Activated T-helper 17 cell treated with anti-CD3 and anti-CD28 coated beads, Interleukin-2, amount 50 U/mL, for 72 hours (primary cell): ENCODE measurements around the gene VAMP3. TPM values are rescaled to one million over a fixed set of nuclear protein-coding genes. Genes with fewer than 3 reads are reported as not detected.

Experiments used
- ATAC-seq: fragments of 150-1000 bp; cut with Tn5 transposase; replicated peaks from 2 replicates; pipeline ENCODE4 v1.10.0; 2021; ENCODE audit warnings: mild to moderate bottlenecking, moderate library complexity
- H3K27ac Mint-ChIP-seq: one replicate; pipeline ENCODE4 v1.8.0; 2022; ENCODE audit warnings: mixed read lengths
- H3K27me3 Mint-ChIP-seq: one replicate; pipeline ENCODE4 v1.8.0; 2022; ENCODE audit warnings: mixed read lengths
- H3K36me3 Mint-ChIP-seq: one replicate; pipeline ENCODE4 v1.8.0; 2022; ENCODE audit warnings: low read depth, mild to moderate bottlenecking, mixed read lengths
- H3K4me1 Mint-ChIP-seq: one replicate; pipeline ENCODE4 v1.8.0; 2022; ENCODE audit warnings: mixed read lengths
- H3K4me3 Mint-ChIP-seq: one replicate; pipeline ENCODE4 v1.8.0; 2022; ENCODE audit warnings: mild to moderate bottlenecking, mixed read lengths
- H3K9me3 Mint-ChIP-seq: one replicate; pipeline ENCODE4 v1.8.0; 2022; ENCODE audit warnings: mixed read lengths
- total RNA-seq, 2 donors: library from RNA; stranded (reverse); gene quantifications; one replicate each; pipeline ENCODE4 v1.2.3, GENCODE V29; 2022

VAMP3 gene
- total RNA-seq, 2 donors from 2014 or later, result 22.3 to 24.9 TPM

DNA sequence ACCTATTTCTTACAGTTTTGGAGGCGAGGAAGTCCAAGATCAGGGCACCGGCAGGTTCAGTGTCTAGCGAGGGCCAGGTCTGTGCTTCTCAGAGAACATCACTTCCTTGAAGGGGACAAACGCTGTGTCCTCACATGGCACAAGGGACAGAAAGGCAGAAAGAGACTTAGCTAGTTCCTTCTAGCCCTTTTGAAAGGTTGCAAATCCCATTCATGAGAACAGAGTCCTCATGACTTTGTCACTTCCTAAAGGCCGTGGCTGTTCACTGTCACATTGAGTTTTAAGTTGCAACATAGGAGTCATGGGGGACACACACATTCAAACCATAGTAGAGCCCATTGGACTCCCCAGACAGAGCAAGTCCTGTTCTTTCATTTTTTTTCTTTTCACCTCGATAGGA, 40.4 kb downstream of the VAMP3 start:
- no peaks in the 10 kb centered on the region for H3K27me3 Mint-ChIP-seq
- peaks cover 11% of the 10 kb centered on the region for H3K9me3 Mint-ChIP-seq
- ATAC-seq, result no peak
- H3K4me1 Mint-ChIP-seq, result no peaks in the 10 kb centered on the region
- H3K27ac Mint-ChIP-seq, result no peak overlapping the region
- no peak overlapping the region for H3K4me3 Mint-ChIP-seq
- peaks cover 49% of the 10 kb centered on the region for H3K36me3 Mint-ChIP-seq

DNA sequence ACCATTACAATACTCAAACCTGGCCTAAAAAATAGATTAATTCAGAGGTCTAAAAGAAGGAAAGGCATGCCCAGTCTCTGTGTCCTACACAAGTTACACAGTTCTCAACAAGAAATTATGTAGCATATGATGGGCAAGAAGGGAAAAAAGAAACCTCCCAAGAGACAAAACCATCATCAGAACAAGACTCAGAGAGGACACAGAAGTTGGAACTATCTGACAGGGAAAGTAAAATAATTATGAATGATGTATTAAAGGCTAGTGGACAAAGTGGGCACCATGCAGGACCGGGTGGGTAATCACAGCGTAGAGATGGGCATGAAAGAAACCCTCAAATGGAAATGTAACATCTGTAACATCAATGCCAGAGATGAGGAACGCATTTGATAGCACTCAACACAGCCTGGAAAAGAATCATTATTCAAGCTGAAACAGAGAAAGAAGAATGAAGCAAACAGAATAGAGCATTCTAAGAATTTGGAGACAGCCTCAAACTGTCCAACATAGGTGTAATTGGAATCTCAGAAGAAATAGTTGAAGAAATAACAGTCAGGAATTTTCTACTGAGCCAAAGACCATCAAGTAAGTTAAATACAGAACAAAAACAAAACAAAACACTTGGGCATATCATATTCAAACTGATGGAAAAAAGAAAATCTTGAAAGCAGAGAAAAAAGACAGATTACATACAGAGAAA, 42.7 kb downstream of the VAMP3 start:
- no peaks in the 10 kb centered on the region for H3K27me3 Mint-ChIP-seq
- no peak overlapping the region for H3K27ac Mint-ChIP-seq
- no peak for ATAC-seq
- H3K4me1 Mint-ChIP-seq, result no peaks in the 10 kb centered on the region
- peaks cover 40% of the 10 kb centered on the region for H3K36me3 Mint-ChIP-seq
- no peak overlapping the region for H3K4me3 Mint-ChIP-seq
- H3K9me3 Mint-ChIP-seq, result peaks cover 11% of the 10 kb centered on the region

DNA sequence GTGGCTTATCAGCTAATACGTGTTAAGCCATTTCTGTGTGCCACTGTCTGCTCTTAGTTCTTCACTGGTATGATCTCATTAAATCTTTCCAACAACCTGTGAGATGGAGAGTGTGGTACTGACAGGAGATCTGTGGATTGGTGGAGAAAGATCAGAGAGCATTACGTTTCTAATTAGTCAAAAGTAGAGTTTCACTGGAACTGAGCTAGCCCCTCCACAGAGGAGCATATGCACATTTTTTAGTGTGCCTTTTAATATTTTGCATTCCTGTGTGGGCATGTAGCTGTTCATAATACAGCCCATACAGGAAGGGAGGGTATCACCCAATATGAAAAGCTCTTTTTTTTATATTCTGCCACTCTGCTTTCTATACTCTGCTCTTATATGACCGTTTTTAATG, 50.2 kb downstream of the VAMP3 start:
- H3K27ac Mint-ChIP-seq, result no peak overlapping the region
- H3K4me3 Mint-ChIP-seq, result no peak overlapping the region
- peaks cover 49% of the 10 kb centered on the region for H3K36me3 Mint-ChIP-seq
- H3K9me3 Mint-ChIP-seq, result no peaks in the 10 kb centered on the region
- H3K27me3 Mint-ChIP-seq, result no peaks in the 10 kb centered on the region
- H3K4me1 Mint-ChIP-seq, result no peaks in the 10 kb centered on the region
- no peak for ATAC-seq

DNA sequence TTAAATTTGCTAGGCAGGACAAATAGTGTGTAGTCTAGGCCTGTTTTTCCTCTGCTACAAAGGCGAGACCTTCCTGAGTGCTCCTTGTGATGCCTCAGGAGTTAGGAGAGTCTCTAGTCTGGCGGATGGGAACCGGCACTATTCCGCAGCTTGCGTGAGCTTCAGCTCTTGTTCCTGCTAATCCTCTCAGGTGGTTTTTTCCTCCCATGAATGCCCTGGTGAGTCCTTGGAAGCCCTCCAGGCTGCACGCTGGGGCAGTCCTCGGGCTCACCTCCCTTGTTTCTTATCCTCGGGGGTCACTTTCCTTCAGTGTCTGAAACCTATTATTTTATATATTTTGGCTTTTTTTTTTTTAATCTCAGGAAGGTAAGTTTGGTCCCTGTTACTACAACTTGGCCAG, 53.6 kb downstream of the VAMP3 start:
- Mint-ChIP-seq H3K4me1 (no peaks in the 10 kb centered on the region), H3K9me3 (no peaks in the 10 kb centered on the region)
- ATAC-seq, result no peak

DNA sequence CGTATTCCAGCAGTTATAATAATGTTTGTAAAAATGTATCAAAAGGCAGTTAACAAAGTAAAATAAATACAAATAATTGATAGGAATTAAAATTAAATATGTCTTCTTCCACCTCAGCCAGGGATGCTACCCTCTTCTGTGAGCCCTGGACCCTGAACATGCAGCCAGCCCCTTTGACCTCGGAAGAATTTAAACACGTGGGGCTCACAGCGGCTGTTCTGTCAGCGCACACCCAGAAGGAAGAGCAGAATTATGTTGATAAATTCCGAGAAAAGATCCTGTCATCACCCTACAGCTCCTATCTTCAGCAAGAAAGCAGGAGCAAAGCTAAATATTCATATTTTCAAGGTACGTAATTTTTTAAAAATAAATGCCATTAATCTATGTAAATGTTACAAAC, 55.3 kb downstream of the VAMP3 start:
- Mint-ChIP-seq H3K4me1 (peaks cover 4% of the 10 kb centered on the region), H3K9me3 (no peaks in the 10 kb centered on the region), H3K4me3 (peak overlapping the region; percentile 81), H3K36me3 (peaks cover 69% of the 10 kb centered on the region), H3K27ac (peak overlapping the region; percentile 84), H3K27me3 (no peaks in the 10 kb centered on the region)
- no peak for ATAC-seq

More for the DNA sequence above, 53.6 kb downstream of the VAMP3 start:
- peaks cover 69% of the 10 kb centered on the region for H3K36me3 Mint-ChIP-seq
- no peak overlapping the region for H3K27ac Mint-ChIP-seq
- H3K4me3 Mint-ChIP-seq, result no peak overlapping the region
- no peaks in the 10 kb centered on the region for H3K27me3 Mint-ChIP-seq

DNA sequence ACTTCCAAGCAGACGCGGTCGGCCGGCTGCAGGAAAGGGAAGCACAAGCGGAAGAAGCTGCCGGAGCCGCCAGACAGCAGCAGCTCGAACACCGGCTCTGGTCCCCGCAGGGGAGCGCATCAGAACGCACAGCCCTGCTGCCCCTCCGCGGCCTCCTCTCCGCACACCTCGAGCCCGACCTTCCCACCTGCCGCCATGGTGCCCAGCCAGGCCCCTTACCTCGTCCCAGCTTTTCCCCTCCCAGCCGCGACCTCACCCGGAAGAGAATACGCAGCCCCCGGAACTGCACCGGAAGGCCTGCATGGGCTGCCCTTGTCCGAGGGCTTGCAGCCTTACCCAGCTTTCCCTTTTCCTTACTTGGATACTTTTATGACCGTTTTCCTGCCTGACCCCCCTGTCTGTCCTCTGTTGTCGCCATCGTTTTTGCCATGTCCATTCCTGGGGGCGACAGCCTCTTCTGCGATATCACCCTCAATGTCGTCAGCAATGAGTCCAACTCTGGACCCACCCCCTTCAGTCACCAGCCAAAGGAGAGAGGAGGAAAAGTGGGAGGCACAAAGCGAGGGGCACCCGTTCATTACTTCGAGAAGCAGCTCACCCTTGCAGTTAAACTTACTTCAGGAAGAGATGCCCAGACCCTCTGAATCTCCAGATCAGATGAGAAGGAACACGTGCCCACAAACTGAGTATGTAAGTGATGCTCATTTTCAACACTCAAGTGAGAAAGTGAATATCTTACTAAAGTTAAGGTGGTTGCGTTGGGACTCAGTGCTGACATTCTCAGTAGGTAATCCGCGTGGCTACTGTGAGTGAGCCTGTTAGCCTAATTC, 56.2 kb downstream of the VAMP3 start:
- Mint-ChIP-seq H3K27me3 (no peaks in the 10 kb centered on the region), H3K9me3 (no peaks in the 10 kb centered on the region), H3K4me3 (peak overlapping the region; percentile 81), H3K36me3 (peaks cover 66% of the 10 kb centered on the region), H3K27ac (peak overlapping the region; percentile 84), H3K4me1 (peaks cover 4% of the 10 kb centered on the region)
- peak; percentile 85 for ATAC-seq

Other genes starting within 250 kb of the VAMP3 start
- gene PER3, start 13.0 kb downstream of the VAMP3 start, total RNA-seq, result 1 to 10 TPM; 3.1 to 4.8 TPM
- gene UTS2, start 81.8 kb downstream of the VAMP3 start, total RNA-seq, result under 1 TPM in 1 of 2 donors, not detected in 1; 0.58 TPM
- gene TNFRSF9, start 169.5 kb downstream of the VAMP3 start, total RNA-seq, result 10 to 100 TPM; 22.2 to 40.8 TPM
- 100 to 1,000 TPM; 262 to 416 TPM for gene PARK7, start 190.4 kb downstream of the VAMP3 start, total RNA-seq